HEK293 (cell line): ENCODE results near the gene MYH15.

Source experiments
- CTCF ChIA-PET: fragments of 350-600 bp; formaldehyde crosslinking; extraction: SDS; loops from one replicate; lab custom pipeline; 2021; ENCODE audit warnings: antibody characterized with exemption; lab: Yijun Ruan, JAX
- POLR2A ChIA-PET: fragments of 300-600 bp; formaldehyde crosslinking; extraction: SDS; loops from one replicate; lab custom pipeline; 2020; ENCODE audit warnings: antibody characterized with exemption, inconsistent platforms; lab: Yijun Ruan, JAX
- H3K27ac ChIP-seq: fragments of 200-500 bp; sonication (Bioruptor generic); 2 replicates; pipeline ENCODE4 v1.5.1; 2014; ENCODE audit warnings: low read depth, low read length, control low read depth, inconsistent platforms; ENCODE audit errors: extremely low read depth
- H3K36me3 ChIP-seq, 2 experiments: fragments of 200-500 bp in 1 of 2; sonication (Bioruptor generic) in 1 of 2; 1 replicate in 1 of 2; 2 replicates in 1 of 2; pipeline ENCODE4 v1.5.1; 2014 to 2017; ENCODE audit warnings: inconsistent platforms in 2 of 2, low read length in 2 of 2; ENCODE audit not compliant: control insufficient read depth in 2 of 2, insufficient read depth in 1 of 2
- H3K4me1 ChIP-seq: fragments of 200-500 bp; sonication (Bioruptor generic); 2 replicates; pipeline ENCODE4 v1.5.1; 2014; ENCODE audit warnings: mild to moderate bottlenecking, low read length, inconsistent platforms; ENCODE audit not compliant: control insufficient read depth, insufficient read depth
- H3K4me3 ChIP-seq: 2 replicates; pipeline ENCODE4 v1.5.1; 2011; ENCODE audit warnings: low read depth, mild to moderate bottlenecking, control low read depth, low read length, moderate library complexity
- H3K9me3 ChIP-seq: fragments of 200-500 bp; sonication (Bioruptor generic); 2 replicates; pipeline ENCODE4 v1.5.1; 2014; ENCODE audit warnings: low read depth, low read length, inconsistent platforms; ENCODE audit not compliant: control insufficient read depth, insufficient read depth
- EGR2 ChIP-seq: fragments of 450-650 bp; formaldehyde crosslinking; IDR thresholded peaks from 2 replicates; pipeline ENCODE4 v1.5.1; 2016; ENCODE audit warnings: low read depth, missing biosample characterization, missing genetic modification characterization
- GLIS2 ChIP-seq: fragments of 450-650 bp; formaldehyde crosslinking; IDR thresholded peaks from 2 replicates; pipeline ENCODE4 v1.5.1; 2016; ENCODE audit warnings: missing biosample characterization, missing genetic modification characterization
- SCRT2 ChIP-seq: fragments of 450-650 bp; formaldehyde crosslinking; IDR thresholded peaks from 2 replicates; pipeline ENCODE4 v1.5.1; 2016; ENCODE audit warnings: missing biosample characterization, missing genetic modification characterization
- SP3 ChIP-seq: fragments of 450-650 bp; formaldehyde crosslinking; IDR thresholded peaks from 2 replicates; pipeline ENCODE4 v1.5.1; 2016; ENCODE audit warnings: missing biosample characterization, missing genetic modification characterization
- ZBTB20 ChIP-seq: fragments of 450-650 bp; formaldehyde crosslinking; IDR thresholded peaks from 2 replicates; pipeline ENCODE4 v1.5.1; 2016; ENCODE audit warnings: missing biosample characterization, missing genetic modification characterization
- ZBTB21 ChIP-seq: fragments of 450-650 bp; formaldehyde crosslinking; IDR thresholded peaks from 2 replicates; pipeline ENCODE4 v1.5.1; 2017; ENCODE audit warnings: missing biosample characterization, missing genetic modification characterization
- ZNF169 ChIP-seq: fragments of 450-650 bp; formaldehyde crosslinking; IDR thresholded peaks from 2 replicates; pipeline ENCODE4 v1.5.1; 2016; ENCODE audit warnings: missing biosample characterization, missing genetic modification characterization
- ZNF26 ChIP-seq: fragments of 450-650 bp; formaldehyde crosslinking; IDR thresholded peaks from 2 replicates; pipeline ENCODE4 v1.5.1; 2016; ENCODE audit warnings: missing biosample characterization, missing genetic modification characterization
- ZNF391 ChIP-seq: fragments of 450-650 bp; formaldehyde crosslinking; IDR thresholded peaks from 2 replicates; pipeline ENCODE4 v1.5.1; 2016; ENCODE audit warnings: low read depth, missing biosample characterization, missing genetic modification characterization, borderline replicate concordance
- ZNF394 ChIP-seq: fragments of 450-650 bp; formaldehyde crosslinking; IDR thresholded peaks from 2 replicates; pipeline ENCODE4 v1.5.1; 2016; ENCODE audit warnings: missing biosample characterization, missing genetic modification characterization, mild to moderate bottlenecking, moderate library complexity, borderline replicate concordance
- ZNF544 ChIP-seq: fragments of 450-650 bp; formaldehyde crosslinking; IDR thresholded peaks from 2 replicates; pipeline ENCODE4 v1.5.0; 2017; ENCODE audit warnings: missing biosample characterization, missing genetic modification characterization
- ZNF610 ChIP-seq: fragments of 450-650 bp; formaldehyde crosslinking; IDR thresholded peaks from 2 replicates; pipeline ENCODE4 v1.5.1; 2016; ENCODE audit warnings: missing biosample characterization, missing genetic modification characterization, borderline replicate concordance
- ZNF639 ChIP-seq: fragments of 450-650 bp; formaldehyde crosslinking; IDR thresholded peaks from 2 replicates; pipeline ENCODE4 v1.5.1; 2016; ENCODE audit warnings: missing biosample characterization, missing genetic modification characterization
- ZNF747 ChIP-seq: fragments of 450-650 bp; formaldehyde crosslinking; IDR thresholded peaks from 2 replicates; pipeline ENCODE4 v1.5.1; 2016; ENCODE audit warnings: missing biosample characterization, missing genetic modification characterization
- ZSCAN30 ChIP-seq: fragments of 450-650 bp; IDR thresholded peaks from 2 replicates; pipeline ENCODE4 v1.5.1; 2018; ENCODE audit warnings: missing biosample characterization, mild to moderate bottlenecking, missing genetic modification characterization, moderate library complexity
- ZSCAN4 ChIP-seq: fragments of 450-650 bp; formaldehyde crosslinking; IDR thresholded peaks from 2 replicates; pipeline ENCODE4 v1.5.1; 2017; ENCODE audit warnings: missing biosample characterization, missing genetic modification characterization
- TF ChIP-seq, protein P1 (sequence below): fragments of 450-650 bp; formaldehyde crosslinking; conservative IDR thresholded peaks from 2 replicates; pipeline ENCODE4 v1.5.1; 2016; ENCODE audit warnings: low read depth, missing biosample characterization, missing genetic modification characterization

MYH15 gene

GRCh38 chr3:108474581-108474980 lies 35.8 kb downstream of the MYH15 start (continued):
- TF ChIP-seq EGR2 (no peak), ZNF610 (tag by site-specific recombination) (no peak), ZNF26 (tag by site-specific recombination) (no peak), ZBTB20 (tag by site-specific recombination) (no peak), ZNF544 (tag by site-specific recombination) (no peak), ZNF639 (no peak)
- TF ChIP-seq, protein P1, sequence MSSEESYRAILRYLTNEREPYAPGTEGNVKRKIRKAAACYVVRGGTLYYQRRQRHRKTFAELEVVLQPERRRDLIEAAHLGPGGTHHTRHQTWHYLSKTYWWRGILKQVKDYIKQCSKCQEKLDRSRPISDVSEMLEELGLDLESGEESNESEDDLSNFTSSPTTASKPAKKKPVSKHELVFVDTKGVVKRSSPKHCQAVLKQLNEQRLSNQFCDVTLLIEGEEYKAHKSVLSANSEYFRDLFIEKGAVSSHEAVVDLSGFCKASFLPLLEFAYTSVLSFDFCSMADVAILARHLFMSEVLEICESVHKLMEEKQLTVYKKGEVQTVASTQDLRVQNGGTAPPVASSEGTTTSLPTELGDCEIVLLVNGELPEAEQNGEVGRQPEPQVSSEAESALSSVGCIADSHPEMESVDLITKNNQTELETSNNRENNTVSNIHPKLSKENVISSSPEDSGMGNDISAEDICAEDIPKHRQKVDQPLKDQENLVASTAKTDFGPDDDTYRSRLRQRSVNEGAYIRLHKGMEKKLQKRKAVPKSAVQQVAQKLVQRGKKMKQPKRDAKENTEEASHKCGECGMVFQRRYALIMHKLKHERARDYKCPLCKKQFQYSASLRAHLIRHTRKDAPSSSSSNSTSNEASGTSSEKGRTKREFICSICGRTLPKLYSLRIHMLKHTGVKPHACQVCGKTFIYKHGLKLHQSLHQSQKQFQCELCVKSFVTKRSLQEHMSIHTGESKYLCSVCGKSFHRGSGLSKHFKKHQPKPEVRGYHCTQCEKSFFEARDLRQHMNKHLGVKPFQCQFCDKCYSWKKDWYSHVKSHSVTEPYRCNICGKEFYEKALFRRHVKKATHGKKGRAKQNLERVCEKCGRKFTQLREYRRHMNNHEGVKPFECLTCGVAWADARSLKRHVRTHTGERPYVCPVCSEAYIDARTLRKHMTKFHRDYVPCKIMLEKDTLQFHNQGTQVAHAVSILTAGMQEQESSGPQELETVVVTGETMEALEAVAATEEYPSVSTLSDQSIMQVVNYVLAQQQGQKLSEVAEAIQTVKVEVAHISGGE (tag by site-specific recombination): no peak

GRCh38 chr3:108473711-108474110 lies 36.7 kb downstream of the MYH15 start:
- ChIA-PET POLR2A (no interaction called here), CTCF (interaction anchor here (0.6 to 1.4 kb wide), 4 partner anchors 13 to 445 kb away, joined by 3 to 6 read pairs (median 4); no protein-coding TSS in a partner anchor)
- no peak overlapping the region for H3K27ac ChIP-seq
- no peak for TF ChIP-seq ZNF394 (tag by site-specific recombination)
- TF ChIP-seq SCRT2 (tag by site-specific recombination): no peak
- TF ChIP-seq ZNF26 (tag by site-specific recombination): no peak
- no peak for TF ChIP-seq ZSCAN30 (tag by site-specific recombination)
- no peak for TF ChIP-seq GLIS2 (tag by site-specific recombination)
- no peak for TF ChIP-seq ZNF391 (tag by site-specific recombination)
- no peak for TF ChIP-seq ZSCAN4 (tag by site-specific recombination)
- TF ChIP-seq ZNF169 (tag by site-specific recombination): no peak
- TF ChIP-seq ZNF747 (tag by site-specific recombination): no peak
- no peak for TF ChIP-seq ZBTB21
- TF ChIP-seq SP3: no peak
- H3K4me1 ChIP-seq: peaks cover 3% of the 10 kb centered on the region
- no peak overlapping the region for H3K4me3 ChIP-seq
- H3K9me3 ChIP-seq: no peaks in the 10 kb centered on the region
- no peaks in the 10 kb centered on the region for H3K36me3 ChIP-seq
